ENCODE results near the gene CDH8. TPM values are rescaled to one million over a fixed set of nuclear protein-coding genes. Genes with fewer than 3 reads are reported as not detected.

The CDH8 gene
- total and polyA plus RNA-seq, 5 donors from 2014 or later: not detected

- no peaks in the 10 kb centered on the region for H3K36me3 Mint-ChIP-seq
- H3K9me3 Mint-ChIP-seq: peaks cover 2 to 29% (median 8%) of the 10 kb centered on the region in 7 donors
- Histone ChIP-seq H3K27ac (ENCODE audit: insufficient read depth, low read length, poor library complexity, severe bottlenecking) (no peak overlapping the region), H3K36me3 (ENCODE audit: control insufficient read depth, insufficient read depth, low read length) (no peaks in the 10 kb centered on the region), H3K27me3 (ENCODE audit: control insufficient read depth, insufficient read depth, low read length) (no peaks in the 10 kb centered on the region), H3K4me1 (ENCODE audit: control insufficient read depth, insufficient read depth, low read length, poor library complexity, severe bottlenecking) (no peaks in the 10 kb centered on the region), H3K9me3 (ENCODE audit: control insufficient read depth in 2 of 2, low read length in 2 of 2) (peaks cover 0 to 6% of the 10 kb centered on the region in 2 experiments), H3K4me3 (ENCODE audit: low read depth, low read length) (no peak overlapping the region)
- ATAC-seq (ENCODE audit: low read depth in 2 of 2): no peak
- no peak overlapping the region for H3K4me3 Mint-ChIP-seq
- no peak overlapping the region for H3K27ac Mint-ChIP-seq
- no peaks in the 10 kb centered on the region for H3K4me1 Mint-ChIP-seq
- H3K27me3 Mint-ChIP-seq: peaks cover 3% of the 10 kb centered on the region
- no peak for DNase-seq
Observed at GRCh38 chr16:62029947-62030346, 6.3 kb downstream of the CDH8 start.

- Histone ChIP-seq H3K9me3 (ENCODE audit: control insufficient read depth in 2 of 2, low read length in 2 of 2) (no peaks in the 10 kb centered on the region), H3K4me1 (ENCODE audit: control insufficient read depth, insufficient read depth, low read length, poor library complexity, severe bottlenecking) (no peaks in the 10 kb centered on the region), H3K4me3 (ENCODE audit: low read depth, low read length) (no peak overlapping the region), H3K27ac (ENCODE audit: insufficient read depth, low read length, poor library complexity, severe bottlenecking) (no peak overlapping the region), H3K36me3 (ENCODE audit: control insufficient read depth, insufficient read depth, low read length) (no peaks in the 10 kb centered on the region), H3K27me3 (ENCODE audit: control insufficient read depth, insufficient read depth, low read length) (no peaks in the 10 kb centered on the region)
- Mint-ChIP-seq H3K4me3 (no peak overlapping the region), H3K27ac (no peak overlapping the region), H3K36me3 (no peaks in the 10 kb centered on the region), H3K27me3 (no peaks in the 10 kb centered on the region), H3K9me3 (peaks cover 0 to 28% (median 8%) of the 10 kb centered on the region in 7 donors), H3K4me1 (no peaks in the 10 kb centered on the region)
- DNase-seq (no peak), ATAC-seq (ENCODE audit: low read depth in 2 of 2) (no peak)
Observed at GRCh38 chr16:62022688-62023087, 13.6 kb downstream of the CDH8 start.

GRCh38 chr16:62021161-62021581 is 15.1 kb downstream of the CDH8 start:
- DNase-seq (no peak), ATAC-seq (ENCODE audit: low read depth in 2 of 2) (no peak)
- Mint-ChIP-seq H3K36me3 (no peaks in the 10 kb centered on the region), H3K4me3 (no peak overlapping the region), H3K27me3 (no peaks in the 10 kb centered on the region), H3K27ac (peak overlapping the region in 1 of 3 donors; percentile 32), H3K9me3 (peaks cover 0 to 30% (median 7%) of the 10 kb centered on the region in 7 donors), H3K4me1 (no peaks in the 10 kb centered on the region)
- Histone ChIP-seq H3K4me1 (ENCODE audit: control insufficient read depth, insufficient read depth, low read length, poor library complexity, severe bottlenecking) (no peaks in the 10 kb centered on the region), H3K36me3 (ENCODE audit: control insufficient read depth, insufficient read depth, low read length) (no peaks in the 10 kb centered on the region), H3K27ac (ENCODE audit: insufficient read depth, low read length, poor library complexity, severe bottlenecking) (no peak overlapping the region), H3K9me3 (ENCODE audit: control insufficient read depth in 2 of 2, low read length in 2 of 2) (peaks cover 0 to 5% of the 10 kb centered on the region in 2 experiments), H3K4me3 (ENCODE audit: low read depth, low read length) (no peak overlapping the region), H3K27me3 (ENCODE audit: control insufficient read depth, insufficient read depth, low read length) (no peaks in the 10 kb centered on the region)

GRCh38 chr16:62020681-62021080 is 15.6 kb downstream of the CDH8 start:
- Mint-ChIP-seq H3K9me3 (peaks cover 0 to 32% (median 8%) of the 10 kb centered on the region in 7 donors), H3K4me3 (no peak overlapping the region), H3K27ac (no peak overlapping the region), H3K4me1 (no peaks in the 10 kb centered on the region), H3K27me3 (no peaks in the 10 kb centered on the region), H3K36me3 (no peaks in the 10 kb centered on the region)
- no peaks in the 10 kb centered on the region for H3K4me1 ChIP-seq (ENCODE audit: control insufficient read depth, insufficient read depth, low read length, poor library complexity, severe bottlenecking)
- peaks cover 0 to 8% of the 10 kb centered on the region in 2 experiments for H3K9me3 ChIP-seq (ENCODE audit: control insufficient read depth in 2 of 2, low read length in 2 of 2)
- H3K27me3 ChIP-seq (ENCODE audit: control insufficient read depth, insufficient read depth, low read length): no peaks in the 10 kb centered on the region
- no peak overlapping the region for H3K27ac ChIP-seq (ENCODE audit: insufficient read depth, low read length, poor library complexity, severe bottlenecking)
- H3K4me3 ChIP-seq (ENCODE audit: low read depth, low read length): no peak overlapping the region
- DNase-seq (no peak), ATAC-seq (ENCODE audit: low read depth in 2 of 2) (no peak)
- no peaks in the 10 kb centered on the region for H3K36me3 ChIP-seq (ENCODE audit: control insufficient read depth, insufficient read depth, low read length)

- Histone ChIP-seq H3K9me3 (ENCODE audit: control insufficient read depth in 2 of 2, low read length in 2 of 2) (peaks cover 0 to 12% of the 10 kb centered on the region in 2 experiments), H3K4me3 (ENCODE audit: low read depth, low read length) (no peak overlapping the region), H3K36me3 (ENCODE audit: control insufficient read depth, insufficient read depth, low read length) (no peaks in the 10 kb centered on the region), H3K27me3 (ENCODE audit: control insufficient read depth, insufficient read depth, low read length) (no peaks in the 10 kb centered on the region), H3K4me1 (ENCODE audit: control insufficient read depth, insufficient read depth, low read length, poor library complexity, severe bottlenecking) (no peaks in the 10 kb centered on the region), H3K27ac (ENCODE audit: insufficient read depth, low read length, poor library complexity, severe bottlenecking) (no peak overlapping the region)
- no peak for ATAC-seq (ENCODE audit: low read depth in 2 of 2)
- H3K27ac Mint-ChIP-seq: no peak overlapping the region
- H3K4me1 Mint-ChIP-seq: no peaks in the 10 kb centered on the region
- H3K36me3 Mint-ChIP-seq: no peaks in the 10 kb centered on the region
- no peaks in the 10 kb centered on the region for H3K27me3 Mint-ChIP-seq
- DNase-seq: no peak
- no peak overlapping the region for H3K4me3 Mint-ChIP-seq
- H3K9me3 Mint-ChIP-seq: peaks cover 0 to 31% (median 7%) of the 10 kb centered on the region in 7 donors
Observed at GRCh38 chr16:62019851-62020250, 16.4 kb downstream of the CDH8 start.

- no peak overlapping the region for H3K4me3 Mint-ChIP-seq
- no peaks in the 10 kb centered on the region for H3K27me3 Mint-ChIP-seq
- no peak overlapping the region for H3K4me3 ChIP-seq (ENCODE audit: low read depth, low read length)
- H3K27me3 ChIP-seq (ENCODE audit: control insufficient read depth, insufficient read depth, low read length): no peaks in the 10 kb centered on the region
- DNase-seq (no peak), ATAC-seq (ENCODE audit: low read depth in 2 of 2) (no peak)
- no peaks in the 10 kb centered on the region for H3K36me3 Mint-ChIP-seq
- no peaks in the 10 kb centered on the region for H3K4me1 ChIP-seq (ENCODE audit: control insufficient read depth, insufficient read depth, low read length, poor library complexity, severe bottlenecking)
- H3K9me3 ChIP-seq (ENCODE audit: control insufficient read depth in 2 of 2, low read length in 2 of 2): peaks cover 0 to 12% of the 10 kb centered on the region in 2 experiments
- no peak overlapping the region for H3K27ac Mint-ChIP-seq
- H3K4me1 Mint-ChIP-seq: no peaks in the 10 kb centered on the region
- no peaks in the 10 kb centered on the region for H3K36me3 ChIP-seq (ENCODE audit: control insufficient read depth, insufficient read depth, low read length)
- H3K27ac ChIP-seq (ENCODE audit: insufficient read depth, low read length, poor library complexity, severe bottlenecking): no peak overlapping the region
- peaks cover 0 to 26% (median 10%) of the 10 kb centered on the region in 7 donors for H3K9me3 Mint-ChIP-seq
Observed at GRCh38 chr16:62018301-62019060, 17.8 kb downstream of the CDH8 start.

GRCh38 chr16:62014319-62014923 is 21.8 kb downstream of the CDH8 start:
- H3K36me3 Mint-ChIP-seq: no peaks in the 10 kb centered on the region
- Histone ChIP-seq H3K27ac (ENCODE audit: insufficient read depth, low read length, poor library complexity, severe bottlenecking) (no peak overlapping the region), H3K36me3 (ENCODE audit: control insufficient read depth, insufficient read depth, low read length) (no peaks in the 10 kb centered on the region), H3K27me3 (ENCODE audit: control insufficient read depth, insufficient read depth, low read length) (no peaks in the 10 kb centered on the region), H3K4me1 (ENCODE audit: control insufficient read depth, insufficient read depth, low read length, poor library complexity, severe bottlenecking) (no peaks in the 10 kb centered on the region), H3K9me3 (ENCODE audit: control insufficient read depth in 2 of 2, low read length in 2 of 2) (peaks cover 0 to 12% of the 10 kb centered on the region in 2 experiments), H3K4me3 (ENCODE audit: low read depth, low read length) (no peak overlapping the region)
- H3K27me3 Mint-ChIP-seq: no peaks in the 10 kb centered on the region
- no peak for DNase-seq
- H3K27ac Mint-ChIP-seq: no peak overlapping the region
- peaks cover 0 to 21% (median 8%) of the 10 kb centered on the region in 7 donors for H3K9me3 Mint-ChIP-seq
- peak overlapping the region in 1 of 4 donors; percentile 0 for H3K4me3 Mint-ChIP-seq
- no peak for ATAC-seq (ENCODE audit: low read depth in 2 of 2)
- no peaks in the 10 kb centered on the region for H3K4me1 Mint-ChIP-seq
